Measurements from ENCODE around the gene EXOC4. TPM values are rescaled to one million over a fixed set of nuclear protein-coding genes. Genes with fewer than 3 reads are reported as not detected.
"Not testable (repeated sequence)": the region's sequence is repeated elsewhere in the genome, so short reads cannot be mapped to it uniquely, and the experiment has no call there.

The EXOC4 gene
- total RNA-seq, 1 experiment from 2014 or later = 66.2 TPM

DNA sequence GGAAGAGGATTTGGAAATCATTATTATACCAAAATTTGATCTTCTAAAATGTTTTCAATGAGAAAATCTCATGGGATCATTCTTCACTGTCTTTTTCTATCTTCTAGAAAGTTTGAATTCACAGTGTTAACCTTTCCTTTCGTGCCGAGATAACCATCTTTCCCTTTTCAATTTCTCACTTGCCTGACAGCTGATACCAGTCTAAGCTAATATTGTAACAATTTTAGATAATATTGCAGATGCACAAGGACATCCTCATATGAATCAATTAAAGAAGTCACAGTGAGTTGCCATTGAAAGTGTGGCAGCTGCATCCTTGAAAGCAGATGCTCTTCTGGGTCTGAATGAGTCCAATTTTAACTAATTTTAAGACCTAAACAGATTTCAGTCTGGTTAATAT lies 734.7 kb downstream of the EXOC4 start:
- H3K36me3 ChIP-seq (ENCODE audit: control insufficient read depth, insufficient read depth, low read length) = no peaks in the 10 kb centered on the region

DNA sequence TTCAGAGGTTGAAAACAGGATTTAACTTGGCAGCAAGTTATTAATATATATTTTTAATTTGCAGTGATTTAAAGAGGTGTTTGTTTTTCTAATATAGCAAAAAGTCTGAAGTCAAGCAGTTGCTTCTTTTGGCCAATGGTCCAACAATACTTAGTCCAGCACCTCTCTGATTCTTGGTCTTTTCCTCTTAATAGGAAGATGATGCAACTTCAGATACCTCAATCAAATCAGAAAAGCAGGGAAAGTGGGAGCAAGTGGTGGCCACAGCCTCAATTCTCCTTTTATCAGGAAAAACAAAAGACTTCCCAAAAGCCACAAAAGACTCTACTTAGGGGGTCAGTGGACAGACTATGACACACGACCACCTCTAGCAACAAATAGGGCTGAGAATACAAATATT lies 740.7 kb downstream of the EXOC4 start:
- BruUV-seq (replicated peaks) = no TSS peak
- H3K9me3 Mint-ChIP-seq (ENCODE audit: unreplicated experiment) = no peaks in the 10 kb centered on the region
- H3K9me3 ChIP-seq = no peaks in the 10 kb centered on the region
- no peaks in the 10 kb centered on the region for H3K36me3 Mint-ChIP-seq (ENCODE audit: insufficient read depth, unreplicated experiment)
- intact Hi-C loops (cut with micrococcal nuclease; ENCODE audit: unreplicated experiment) = no loop called here
- no peak for DNase-seq
- H3K4me3 ChIP-seq (ENCODE audit: low read depth, low read length) = no peak overlapping the region
- no peaks in the 10 kb centered on the region for H3K36me3 ChIP-seq (ENCODE audit: control insufficient read depth, insufficient read depth, low read length)
- no peaks in the 10 kb centered on the region for H3K4me1 ChIP-seq
- no peak overlapping the region for H3K4me3 Mint-ChIP-seq (ENCODE audit: unreplicated experiment)
- ChIA-PET CTCF (no interaction called here), POLR2A (no interaction called here)
- H3K4me1 Mint-ChIP-seq (ENCODE audit: low read depth, unreplicated experiment) = no peaks in the 10 kb centered on the region
- H3K27me3 Mint-ChIP-seq (ENCODE audit: insufficient read depth, unreplicated experiment) = no peaks in the 10 kb centered on the region
- TF ChIP-seq, protein P1, sequence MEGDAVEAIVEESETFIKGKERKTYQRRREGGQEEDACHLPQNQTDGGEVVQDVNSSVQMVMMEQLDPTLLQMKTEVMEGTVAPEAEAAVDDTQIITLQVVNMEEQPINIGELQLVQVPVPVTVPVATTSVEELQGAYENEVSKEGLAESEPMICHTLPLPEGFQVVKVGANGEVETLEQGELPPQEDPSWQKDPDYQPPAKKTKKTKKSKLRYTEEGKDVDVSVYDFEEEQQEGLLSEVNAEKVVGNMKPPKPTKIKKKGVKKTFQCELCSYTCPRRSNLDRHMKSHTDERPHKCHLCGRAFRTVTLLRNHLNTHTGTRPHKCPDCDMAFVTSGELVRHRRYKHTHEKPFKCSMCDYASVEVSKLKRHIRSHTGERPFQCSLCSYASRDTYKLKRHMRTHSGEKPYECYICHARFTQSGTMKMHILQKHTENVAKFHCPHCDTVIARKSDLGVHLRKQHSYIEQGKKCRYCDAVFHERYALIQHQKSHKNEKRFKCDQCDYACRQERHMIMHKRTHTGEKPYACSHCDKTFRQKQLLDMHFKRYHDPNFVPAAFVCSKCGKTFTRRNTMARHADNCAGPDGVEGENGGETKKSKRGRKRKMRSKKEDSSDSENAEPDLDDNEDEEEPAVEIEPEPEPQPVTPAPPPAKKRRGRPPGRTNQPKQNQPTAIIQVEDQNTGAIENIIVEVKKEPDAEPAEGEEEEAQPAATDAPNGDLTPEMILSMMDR (IDR thresholded peaks at IDR 0.05; ENCODE audit: insufficient read depth in 1 of 2, low read depth in 1 of 2, low read length in 1 of 2, severe bottlenecking in 1 of 2, unreplicated experiment in 1 of 2) = no peak
- no peaks in the 10 kb centered on the region for H3K27me3 ChIP-seq (replicated peaks; ENCODE audit: control insufficient read depth, insufficient read depth, low read length)
- no peak overlapping the region for H3K27ac Mint-ChIP-seq (ENCODE audit: unreplicated experiment)

More for the DNA sequence above, 734.7 kb downstream of the EXOC4 start:
- Mint-ChIP-seq H3K4me1 (ENCODE audit: low read depth, unreplicated experiment) (no peaks in the 10 kb centered on the region), H3K27ac (ENCODE audit: unreplicated experiment) (no peak overlapping the region), H3K27me3 (ENCODE audit: insufficient read depth, unreplicated experiment) (no peaks in the 10 kb centered on the region), H3K36me3 (ENCODE audit: insufficient read depth, unreplicated experiment) (no peaks in the 10 kb centered on the region), H3K9me3 (ENCODE audit: unreplicated experiment) (no peaks in the 10 kb centered on the region), H3K4me3 (ENCODE audit: unreplicated experiment) (no peak overlapping the region)
- Histone ChIP-seq H3K4me1 (no peaks in the 10 kb centered on the region), H3K9me3 (no peaks in the 10 kb centered on the region), H3K27me3 (replicated peaks; ENCODE audit: control insufficient read depth, insufficient read depth, low read length) (no peaks in the 10 kb centered on the region), H3K4me3 (ENCODE audit: low read depth, low read length) (no peak overlapping the region)
- ChIA-PET CTCF (no interaction called here), POLR2A (no interaction called here)
- no peak for DNase-seq
- intact Hi-C loops (cut with micrococcal nuclease; ENCODE audit: unreplicated experiment) = no loop called here
- TF ChIP-seq, protein P1 (IDR thresholded peaks at IDR 0.05; ENCODE audit: insufficient read depth in 1 of 2, low read depth in 1 of 2, low read length in 1 of 2, severe bottlenecking in 1 of 2, unreplicated experiment in 1 of 2) = no peak
- no TSS peak for BruUV-seq (replicated peaks)

DNA sequence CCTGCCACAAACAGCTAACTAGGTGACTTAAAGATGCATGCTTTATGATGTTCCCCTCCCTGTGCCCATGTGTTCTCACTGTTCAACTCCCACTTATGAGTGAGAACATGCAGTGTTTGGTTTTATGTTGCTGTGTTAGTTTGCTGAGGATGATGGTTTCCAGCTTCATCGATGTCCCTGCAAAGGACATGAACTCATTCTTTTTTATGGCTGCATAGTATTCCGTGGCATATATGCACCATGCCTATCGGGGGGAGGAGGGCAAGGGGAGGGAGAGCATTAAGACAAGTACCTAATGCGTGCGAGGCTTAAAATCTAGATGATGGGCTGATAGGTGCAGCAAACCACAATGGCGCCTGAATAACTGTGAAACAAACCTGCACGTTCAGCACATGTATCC lies 741.2 kb downstream of the EXOC4 start:
- H3K36me3 Mint-ChIP-seq (ENCODE audit: insufficient read depth, unreplicated experiment); H3K4me3 Mint-ChIP-seq (ENCODE audit: unreplicated experiment); H3K36me3 ChIP-seq (ENCODE audit: control insufficient read depth, insufficient read depth, low read length); H3K4me1 ChIP-seq; DNase-seq; H3K4me3 ChIP-seq (ENCODE audit: low read depth, low read length); POLR2A ChIA-PET; H3K9me3 Mint-ChIP-seq (ENCODE audit: unreplicated experiment); BruUV-seq (replicated peaks); H3K4me1 Mint-ChIP-seq (ENCODE audit: low read depth, unreplicated experiment); intact Hi-C loops (cut with micrococcal nuclease; ENCODE audit: unreplicated experiment); H3K27ac Mint-ChIP-seq (ENCODE audit: unreplicated experiment); H3K9me3 ChIP-seq; CTCF ChIA-PET; H3K27me3 Mint-ChIP-seq (ENCODE audit: insufficient read depth, unreplicated experiment); H3K27me3 ChIP-seq (replicated peaks; ENCODE audit: control insufficient read depth, insufficient read depth, low read length): not testable (repeated sequence)

DNA sequence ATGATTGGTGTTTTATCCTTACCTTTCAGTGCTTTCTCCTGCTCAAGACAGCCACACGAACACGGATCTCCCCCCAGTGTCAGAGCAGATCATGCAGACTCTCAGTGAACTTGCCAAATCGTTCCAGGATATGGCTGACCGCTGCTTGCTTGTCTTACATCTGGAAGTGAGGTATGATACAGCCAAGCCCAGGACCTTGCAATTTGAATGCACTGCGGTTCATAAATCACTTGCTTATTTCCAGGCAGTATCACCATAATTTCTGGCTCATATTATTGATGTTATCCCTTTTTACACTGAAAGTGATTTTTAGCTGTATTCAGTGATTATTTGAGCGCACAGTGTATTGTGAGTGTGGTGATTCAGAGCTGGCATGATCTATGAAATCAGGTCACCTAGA lies 744.6 kb downstream of the EXOC4 start:
- no peak overlapping the region for H3K27ac Mint-ChIP-seq (ENCODE audit: unreplicated experiment)
- intact Hi-C loops (cut with micrococcal nuclease; ENCODE audit: unreplicated experiment) = no loop called here
- no peaks in the 10 kb centered on the region for H3K9me3 Mint-ChIP-seq (ENCODE audit: unreplicated experiment)
- Histone ChIP-seq H3K36me3 (ENCODE audit: control insufficient read depth, insufficient read depth, low read length) (no peaks in the 10 kb centered on the region), H3K4me1 (no peaks in the 10 kb centered on the region), H3K27me3 (replicated peaks; ENCODE audit: control insufficient read depth, insufficient read depth, low read length) (no peaks in the 10 kb centered on the region), H3K9me3 (no peaks in the 10 kb centered on the region), H3K4me3 (ENCODE audit: low read depth, low read length) (no peak overlapping the region)
- TF ChIP-seq, protein P1 (IDR thresholded peaks at IDR 0.05; ENCODE audit: insufficient read depth in 1 of 2, low read depth in 1 of 2, low read length in 1 of 2, severe bottlenecking in 1 of 2, unreplicated experiment in 1 of 2) = no peak
- H3K4me3 Mint-ChIP-seq (ENCODE audit: unreplicated experiment) = no peak overlapping the region
- no TSS peak for BruUV-seq (replicated peaks)
- no peaks in the 10 kb centered on the region for H3K27me3 Mint-ChIP-seq (ENCODE audit: insufficient read depth, unreplicated experiment)
- DNase-seq = no peak
- ChIA-PET CTCF (no interaction called here), POLR2A (no interaction called here)
- no peaks in the 10 kb centered on the region for H3K4me1 Mint-ChIP-seq (ENCODE audit: low read depth, unreplicated experiment)
- no peaks in the 10 kb centered on the region for H3K36me3 Mint-ChIP-seq (ENCODE audit: insufficient read depth, unreplicated experiment)
